ENCODE results near the gene TBC1D22B.
A peak's percentile ranks its signal among the peaks of the same experiment; 100 is the strongest.
"Not testable (repeated sequence)": the region's sequence is repeated elsewhere in the genome, so short reads cannot be mapped to it uniquely, and the experiment has no call there.

Gene TBC1D22B

GRCh38 chr6:37321101-37321500 is 63.5 kb downstream of the TBC1D22B start:
- no peak for DNase-seq
- TF ChIP-seq GATA1 (IDR thresholded peaks at IDR 0.05; ENCODE audit: low read depth, low read length) (no peak), POLR2A (IDR thresholded peaks at IDR 0.05; ENCODE audit: low read length) (no peak)

- DNase-seq = no peak
- TF ChIP-seq POLR2A (IDR thresholded peaks at IDR 0.05; ENCODE audit: low read length) = no peak
- TF ChIP-seq GATA1 (IDR thresholded peaks at IDR 0.05; ENCODE audit: low read depth, low read length) = no peak
These were observed 64.2 kb downstream of the TBC1D22B start for GRCh38 chr6:37321516-37322415.

- TF ChIP-seq GATA1 (IDR thresholded peaks at IDR 0.05; ENCODE audit: low read depth, low read length) (no peak), POLR2A (IDR thresholded peaks at IDR 0.05; ENCODE audit: low read length) (no peak)
These were observed 66.0 kb downstream of the TBC1D22B start for GRCh38 chr6:37323580-37323979.

DNA sequence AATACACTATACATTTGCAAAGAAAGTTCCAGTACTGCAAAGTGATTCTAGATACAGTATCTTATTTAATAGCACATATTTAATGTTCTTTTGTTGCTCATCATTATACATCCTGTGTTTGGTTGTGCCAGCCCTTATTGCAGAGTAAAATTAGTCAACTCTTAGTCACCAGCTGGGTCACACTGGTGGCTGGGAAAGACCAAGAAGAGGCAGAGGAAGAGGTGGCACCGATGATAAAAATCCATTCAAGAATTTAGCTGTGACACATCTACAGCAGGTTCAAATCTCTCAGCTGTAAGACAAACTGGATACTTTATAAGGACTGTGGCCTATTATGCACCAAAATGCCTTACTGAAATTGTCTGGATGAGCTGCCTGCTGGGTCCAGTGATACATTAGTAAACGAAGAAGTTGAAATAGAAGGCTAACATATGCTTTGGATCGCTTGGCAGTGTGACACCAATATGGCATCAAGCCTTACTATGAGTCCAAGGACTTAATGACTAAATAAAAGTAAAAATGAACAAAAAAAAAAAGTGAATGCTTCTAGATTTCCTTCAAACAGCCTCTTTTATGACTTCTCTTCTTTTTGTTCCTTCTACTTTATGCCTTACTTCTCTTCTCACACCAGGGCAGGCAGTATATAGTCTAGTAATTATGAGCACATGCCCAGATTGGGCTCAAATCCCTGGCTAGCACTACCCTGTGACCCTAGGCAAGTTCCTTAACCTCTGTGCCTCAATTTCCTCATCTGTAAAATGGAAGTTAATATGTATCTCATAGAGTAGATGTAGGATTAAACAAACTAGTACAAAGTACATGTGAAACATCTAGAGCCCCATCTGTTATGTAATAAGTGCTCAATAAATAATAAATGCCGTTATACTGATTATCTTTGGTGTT is 66.8 kb downstream of the TBC1D22B start:
- peak in 1 of 2 experiments; percentile 21 for DNase-seq
- TF ChIP-seq POLR2A (IDR thresholded peaks at IDR 0.05; ENCODE audit: low read length) = no peak

More at GRCh38 chr6:37323580-37323979, 66.0 kb downstream of the TBC1D22B start:
- DNase-seq = peak; percentile 16 to 23

DNA sequence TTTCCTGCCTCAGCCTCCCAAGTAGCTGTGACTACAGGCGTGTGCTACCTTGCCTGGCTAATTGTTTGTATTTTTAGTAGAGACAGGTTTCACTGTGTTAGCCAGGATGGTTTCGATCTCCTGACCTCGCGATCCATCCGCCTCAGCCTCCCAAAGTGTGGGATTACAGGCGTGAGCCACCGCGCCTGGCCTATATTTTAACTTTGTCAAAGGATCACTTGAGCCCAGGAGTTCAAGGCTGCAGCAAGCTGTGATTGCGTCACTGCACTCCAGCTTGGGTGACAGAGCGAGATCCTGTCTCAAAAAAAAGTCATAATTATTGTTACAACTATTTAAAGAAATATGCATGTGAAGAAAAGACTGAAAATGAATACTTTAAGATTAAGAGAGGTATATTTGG is 72.8 kb downstream of the TBC1D22B start:
- not testable (repeated sequence) for DNase-seq

GRCh38 chr6:37331047-37331446 is 73.5 kb downstream of the TBC1D22B start:
- no peak for TF ChIP-seq GATA1 (IDR thresholded peaks at IDR 0.05; ENCODE audit: low read depth, low read length)
- TF ChIP-seq POLR2A (IDR thresholded peaks at IDR 0.05; ENCODE audit: low read length) = no peak

GRCh38 chr6:37332894-37333293 is 75.3 kb downstream of the TBC1D22B start:
- no peak for TF ChIP-seq POLR2A (IDR thresholded peaks at IDR 0.05; ENCODE audit: low read length)
- DNase-seq = no peak

More at GRCh38 chr6:37331047-37331446, 73.5 kb downstream of the TBC1D22B start:
- DNase-seq = no peak

DNA sequence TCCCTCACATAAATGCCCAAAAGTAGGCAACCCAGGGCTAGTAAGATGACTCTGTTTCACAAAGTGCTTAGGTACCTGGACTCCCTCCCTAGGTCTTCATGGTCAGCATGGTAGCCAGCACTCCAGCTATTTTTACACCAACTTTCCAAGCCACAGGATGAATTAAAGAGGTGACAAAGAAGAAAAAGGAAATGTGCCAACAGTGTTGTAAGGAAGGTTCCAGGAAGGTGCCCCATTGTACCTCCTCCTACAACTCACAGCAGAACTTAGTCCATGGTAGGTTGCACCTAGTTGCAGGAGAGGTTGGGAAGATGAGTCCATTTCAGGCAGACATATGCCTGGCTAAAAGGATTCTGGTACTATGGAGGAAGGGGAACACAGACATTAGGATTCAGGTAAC is 76.5 kb downstream of the TBC1D22B start:
- TF ChIP-seq POLR2A (IDR thresholded peaks at IDR 0.05; ENCODE audit: low read length) (no peak), GATA1 (IDR thresholded peaks at IDR 0.05; ENCODE audit: low read depth, low read length) (no peak)
- no peak for DNase-seq

DNA sequence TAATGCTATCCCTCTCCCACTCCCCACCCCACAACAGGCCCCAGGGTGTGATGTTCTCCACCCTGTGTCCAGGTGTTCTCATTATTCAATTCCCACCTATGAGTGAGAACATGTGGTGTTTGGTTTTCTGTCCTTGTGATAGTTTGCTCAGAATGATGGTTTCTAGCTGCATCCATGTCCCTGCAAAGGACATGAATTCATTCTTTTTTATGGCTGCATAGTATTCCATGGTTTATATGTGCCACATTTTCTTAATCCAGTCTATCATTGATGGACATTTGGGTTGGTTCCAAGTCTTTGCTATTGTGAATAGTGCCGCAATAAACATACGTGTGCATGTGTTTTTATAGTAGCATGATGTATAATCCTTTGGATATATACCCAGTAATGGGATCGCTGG is 80.7 kb downstream of the TBC1D22B start:
- DNase-seq = not testable (repeated sequence)

- TF ChIP-seq GATA1 (IDR thresholded peaks at IDR 0.05; ENCODE audit: low read depth, low read length) = no peak
- no peak for TF ChIP-seq POLR2A (IDR thresholded peaks at IDR 0.05; ENCODE audit: low read length)
- DNase-seq = no peak
These were observed 81.2 kb downstream of the TBC1D22B start for GRCh38 chr6:37338745-37339255.

DNA sequence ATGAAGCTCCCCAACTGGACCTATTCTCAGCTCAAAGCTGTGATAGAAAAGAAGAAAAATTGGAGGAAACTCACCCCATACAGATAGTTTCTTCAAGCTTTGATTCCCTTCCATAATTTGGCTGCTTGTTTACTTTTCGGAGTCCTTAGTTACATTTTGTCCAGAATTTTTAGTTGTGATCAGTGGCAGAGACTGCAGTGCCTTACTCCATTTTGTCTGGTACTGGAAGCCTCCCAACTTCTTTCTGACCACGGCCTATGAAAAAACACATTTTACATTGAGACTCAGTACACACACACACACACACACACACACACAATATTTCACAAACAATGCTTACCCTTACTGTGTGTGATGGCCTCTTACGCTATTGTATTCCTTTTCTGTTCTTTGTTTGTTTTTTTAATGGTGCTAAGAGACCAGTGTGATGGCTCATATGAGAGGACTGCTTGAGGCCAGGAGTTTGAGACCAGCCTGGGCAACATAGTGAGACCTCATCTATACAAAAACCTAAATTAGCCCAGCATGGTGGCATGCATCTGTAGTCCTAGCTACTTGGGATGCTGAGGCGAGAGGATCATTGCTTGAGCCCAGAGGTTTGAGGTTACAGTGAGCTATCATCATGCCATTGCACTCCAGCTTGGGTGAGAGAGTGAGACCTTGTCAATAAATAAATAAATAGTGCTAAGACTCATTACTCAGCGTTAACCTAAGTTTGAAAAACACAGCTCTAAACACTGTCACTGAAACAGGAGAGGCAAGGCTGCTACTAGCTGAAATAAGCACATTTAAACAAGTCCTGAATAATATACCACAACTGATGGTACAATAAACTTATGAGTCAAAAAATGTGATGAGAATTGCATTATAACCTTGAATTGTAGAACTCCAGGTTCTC is 82.4 kb downstream of the TBC1D22B start:
- DNase-seq = no peak

GRCh38 chr6:37340639-37340943 is 83.0 kb downstream of the TBC1D22B start:
- no peak for DNase-seq
- TF ChIP-seq GATA1 (IDR thresholded peaks at IDR 0.05; ENCODE audit: low read depth, low read length) (no peak), POLR2A (IDR thresholded peaks at IDR 0.05; ENCODE audit: low read length) (no peak)

More for the DNA sequence above, 82.4 kb downstream of the TBC1D22B start:
- no peak for TF ChIP-seq GATA1 (IDR thresholded peaks at IDR 0.05; ENCODE audit: low read depth, low read length)
- no peak for TF ChIP-seq POLR2A (IDR thresholded peaks at IDR 0.05; ENCODE audit: low read length)

DNA sequence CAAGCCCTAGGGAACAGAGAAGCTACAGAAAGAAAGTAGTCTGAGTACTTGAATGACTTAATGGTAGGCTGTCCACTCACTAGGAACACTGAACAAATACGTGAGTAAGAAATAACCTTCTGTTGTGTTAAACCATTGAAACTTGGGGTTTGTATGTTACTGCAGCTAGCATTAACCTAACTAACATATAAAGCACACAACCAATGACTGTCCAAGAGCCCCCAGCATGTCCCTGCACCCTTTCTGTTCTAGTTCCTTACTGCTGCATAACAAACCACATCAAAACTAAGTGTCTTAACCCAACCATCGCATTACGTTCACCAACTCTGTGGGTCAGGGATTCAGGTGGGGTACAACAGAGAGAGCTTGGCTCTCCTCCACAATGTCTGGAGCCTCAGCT is 85.7 kb downstream of the TBC1D22B start:
- no peak for DNase-seq
- TF ChIP-seq POLR2A (IDR thresholded peaks at IDR 0.05; ENCODE audit: low read length) = no peak
- TF ChIP-seq GATA1 (IDR thresholded peaks at IDR 0.05; ENCODE audit: low read depth, low read length) = no peak

- no peak for DNase-seq
- no peak for TF ChIP-seq GATA1 (IDR thresholded peaks at IDR 0.05; ENCODE audit: low read depth, low read length)
These were observed 86.7 kb downstream of the TBC1D22B start for GRCh38 chr6:37344308-37344707.

- not testable (repeated sequence) for DNase-seq
These were observed 88.2 kb downstream of the TBC1D22B start for GRCh38 chr6:37345804-37346203.
